CD4-positive, alpha-beta T cell treated with Interleukin-15 for 1 hour (primary cell): Measurements from ENCODE around the gene FMNL3.

ENCODE experiments used
- DNase-seq: peaks from one replicate; pipeline ENCODE4 v3.0.0-alpha.2; 2020

Gene FMNL3

DNA sequence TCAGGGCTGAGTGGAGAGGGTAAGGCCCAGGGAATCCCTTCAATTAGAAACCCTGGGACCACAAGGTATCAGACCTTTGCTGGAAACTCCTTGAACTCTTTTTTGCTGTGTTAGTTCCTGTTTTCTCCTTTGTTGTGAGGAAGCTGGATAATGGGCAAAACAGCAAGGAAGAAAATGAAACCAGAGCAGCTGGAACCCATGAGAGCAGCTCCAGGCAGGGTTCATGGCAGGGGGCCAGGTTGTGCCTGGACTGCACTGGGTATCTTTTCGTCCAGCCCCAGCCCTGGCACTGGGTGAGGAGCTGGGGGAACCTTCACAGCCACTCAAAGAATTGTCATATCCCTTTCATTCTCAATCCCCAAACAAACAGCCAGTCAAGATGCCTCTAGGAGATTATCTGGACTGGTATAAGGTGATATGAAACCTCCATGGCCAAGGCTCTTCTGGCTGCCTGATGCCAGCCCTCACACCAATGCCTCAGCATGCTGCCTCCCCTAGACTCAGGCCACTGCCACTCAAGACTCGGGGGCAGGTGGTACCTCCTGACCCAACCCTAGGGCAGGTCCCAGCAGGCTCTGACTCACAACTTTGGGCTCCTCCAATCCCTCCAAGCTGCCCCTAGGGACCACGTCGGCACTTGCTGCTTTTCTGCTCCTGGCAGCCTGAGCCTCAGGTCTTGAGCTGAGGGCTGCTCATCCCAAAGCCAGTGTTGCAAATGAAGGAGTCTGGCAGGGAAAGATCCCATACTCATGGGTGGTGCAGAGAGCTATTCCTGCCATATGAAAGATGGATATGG is 118.3 kb downstream of the FMNL3 start:
- DNase-seq = no peak

DNA sequence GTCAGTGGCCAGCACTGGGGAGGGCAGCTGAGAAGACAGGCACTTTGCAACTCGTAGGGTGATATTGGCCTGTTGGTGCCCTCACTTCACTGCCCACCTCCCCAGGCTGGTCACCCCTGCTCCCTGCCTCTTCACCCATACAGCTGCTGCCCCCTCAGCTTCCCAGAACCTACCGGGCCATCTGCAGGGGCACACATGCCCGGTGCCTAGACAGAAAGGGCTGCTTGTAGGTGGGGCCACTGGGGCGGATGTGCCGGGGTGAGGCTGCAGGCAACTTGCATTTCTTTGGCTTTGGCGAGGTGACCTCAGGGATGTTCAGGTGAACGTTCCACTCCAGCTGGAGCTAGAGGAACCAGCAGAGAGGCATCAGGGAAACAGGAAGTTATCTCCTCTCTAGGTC is 118.9 kb downstream of the FMNL3 start:
- no peak for DNase-seq

DNA sequence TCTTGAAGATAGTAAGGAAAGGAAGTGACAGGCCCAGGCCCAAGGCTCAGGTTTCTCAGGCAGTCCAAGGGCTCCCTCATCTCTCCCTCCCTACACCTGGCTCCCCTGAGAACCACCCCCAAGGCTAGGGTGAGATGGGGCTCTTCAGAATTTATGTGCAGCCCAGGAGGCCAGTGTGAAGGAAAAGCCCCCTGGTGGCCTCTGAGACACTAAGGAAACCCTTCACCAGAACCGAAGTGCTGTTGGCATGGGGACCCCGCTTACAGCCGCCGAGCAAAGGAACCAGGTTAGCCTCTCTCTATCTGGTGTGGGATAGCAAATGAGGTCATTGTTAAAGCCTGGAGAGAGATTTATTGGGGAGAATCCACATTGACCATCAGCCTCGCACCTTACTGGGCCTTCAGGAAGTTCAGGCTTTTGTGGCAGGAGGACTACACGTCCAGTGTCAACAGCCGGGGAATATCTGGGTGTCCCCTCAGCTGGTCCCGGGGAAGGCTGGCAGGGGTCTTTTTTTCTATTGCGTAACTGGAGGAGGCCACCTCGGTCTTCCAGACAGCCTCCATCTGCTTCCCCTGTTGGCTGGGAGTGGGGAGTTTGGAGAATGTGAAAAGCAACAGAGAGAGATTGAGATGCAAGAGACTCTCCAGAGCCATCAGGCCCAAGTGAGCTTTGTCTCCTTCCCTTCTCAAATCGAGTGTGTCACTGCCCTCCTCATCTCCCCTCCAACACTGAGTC is 119.9 kb downstream of the FMNL3 start:
- DNase-seq = no peak
